IPS-15b (cell line): ENCODE results near the gene CPM.
A peak's percentile ranks its signal among the peaks of the same experiment; 100 is the strongest.

Source experiments
- H3K27me3 ChIP-seq: one replicate; pipeline ENCODE4 v1.6.1; 2013; ENCODE audit warnings: low read length; ENCODE audit not compliant: control insufficient read depth, insufficient read depth
- H3K36me3 ChIP-seq: one replicate; pipeline ENCODE4 v1.6.1; 2013; ENCODE audit warnings: low read length; ENCODE audit not compliant: control insufficient read depth, insufficient read depth
- H3K4me1 ChIP-seq: one replicate; pipeline ENCODE4 v1.6.1; 2013; ENCODE audit warnings: mild to moderate bottlenecking, low read length; ENCODE audit not compliant: control insufficient read depth, insufficient read depth
- H3K4me3 ChIP-seq: one replicate; pipeline ENCODE4 v1.5.1; 2013; ENCODE audit warnings: low read depth, low read length
- H3K9ac ChIP-seq: one replicate; pipeline ENCODE4 v1.6.1; 2013; ENCODE audit warnings: low read depth, mild to moderate bottlenecking, low read length
- H3K9me3 ChIP-seq: one replicate; pipeline ENCODE4 v1.6.1; 2013; ENCODE audit warnings: mild to moderate bottlenecking, low read length; ENCODE audit not compliant: control insufficient read depth, insufficient read depth

Gene CPM

GRCh38 chr12:68932961-68933893 is at the start of gene CPM:
Gene CPM, minus strand, starts transcription at chr12:68933171. Its CDS starts 334 bp downstream, at chr12:68932837.
- H3K9me3 ChIP-seq, result no peaks in the 10 kb centered on the region
- peaks cover 3% of the 10 kb centered on the region for H3K4me1 ChIP-seq
- no peaks in the 10 kb centered on the region for H3K36me3 ChIP-seq
- no peak within 1 kb of the TSS for H3K9ac ChIP-seq
- peak within 1 kb of the TSS; percentile 80 for H3K4me3 ChIP-seq
- H3K27me3 ChIP-seq, result peaks cover 43% of the 10 kb centered on the region

GRCh38 chr12:68981516-68981915 is 48.5 kb upstream of the CPM start:
- Histone ChIP-seq H3K4me1 (peaks cover 9% of the 10 kb centered on the region), H3K9me3 (peaks cover 5% of the 10 kb centered on the region), H3K4me3 (no peak overlapping the region), H3K36me3 (no peaks in the 10 kb centered on the region), H3K27me3 (no peaks in the 10 kb centered on the region), H3K9ac (no peak overlapping the region)

- Histone ChIP-seq H3K36me3 (no peaks in the 10 kb centered on the region), H3K4me1 (peaks cover 9% of the 10 kb centered on the region), H3K9me3 (peaks cover 5% of the 10 kb centered on the region), H3K9ac (no peak overlapping the region), H3K4me3 (no peak overlapping the region), H3K27me3 (no peaks in the 10 kb centered on the region)
Observed at GRCh38 chr12:68980476-68981212, 47.7 kb upstream of the CPM start.

GRCh38 chr12:68978678-68979077 is 45.7 kb upstream of the CPM start:
- H3K36me3 ChIP-seq, result no peaks in the 10 kb centered on the region
- no peak overlapping the region for H3K4me3 ChIP-seq
- H3K27me3 ChIP-seq, result no peaks in the 10 kb centered on the region
- H3K4me1 ChIP-seq, result peaks cover 9% of the 10 kb centered on the region
- H3K9me3 ChIP-seq, result peaks cover 3% of the 10 kb centered on the region
- no peak overlapping the region for H3K9ac ChIP-seq

GRCh38 chr12:68977909-68978610 is 45.1 kb upstream of the CPM start:
- Histone ChIP-seq H3K9ac (no peak overlapping the region), H3K9me3 (no peaks in the 10 kb centered on the region), H3K4me3 (no peak overlapping the region), H3K4me1 (peaks cover 9% of the 10 kb centered on the region), H3K27me3 (no peaks in the 10 kb centered on the region), H3K36me3 (no peaks in the 10 kb centered on the region)

GRCh38 chr12:68977335-68977734 is 44.4 kb upstream of the CPM start:
- no peaks in the 10 kb centered on the region for H3K27me3 ChIP-seq
- H3K36me3 ChIP-seq, result no peaks in the 10 kb centered on the region
- H3K4me1 ChIP-seq, result peaks cover 9% of the 10 kb centered on the region
- H3K9me3 ChIP-seq, result no peaks in the 10 kb centered on the region
- H3K4me3 ChIP-seq, result no peak overlapping the region
- H3K9ac ChIP-seq, result no peak overlapping the region

GRCh38 chr12:68976395-68976841 is 43.4 kb upstream of the CPM start:
- no peaks in the 10 kb centered on the region for H3K9me3 ChIP-seq
- H3K27me3 ChIP-seq, result no peaks in the 10 kb centered on the region
- peaks cover 9% of the 10 kb centered on the region for H3K4me1 ChIP-seq
- no peak overlapping the region for H3K9ac ChIP-seq
- H3K36me3 ChIP-seq, result no peaks in the 10 kb centered on the region
- no peak overlapping the region for H3K4me3 ChIP-seq

GRCh38 chr12:68975811-68976210 is 42.8 kb upstream of the CPM start:
- H3K36me3 ChIP-seq, result no peaks in the 10 kb centered on the region
- H3K4me3 ChIP-seq, result no peak overlapping the region
- H3K9me3 ChIP-seq, result no peaks in the 10 kb centered on the region
- H3K4me1 ChIP-seq, result peaks cover 9% of the 10 kb centered on the region
- no peaks in the 10 kb centered on the region for H3K27me3 ChIP-seq
- H3K9ac ChIP-seq, result no peak overlapping the region

GRCh38 chr12:68972595-68972994 is 39.6 kb upstream of the CPM start:
- Histone ChIP-seq H3K27me3 (no peaks in the 10 kb centered on the region), H3K9ac (no peak overlapping the region), H3K36me3 (no peaks in the 10 kb centered on the region), H3K4me3 (no peak overlapping the region), H3K9me3 (no peaks in the 10 kb centered on the region), H3K4me1 (no peaks in the 10 kb centered on the region)

- Histone ChIP-seq H3K9me3 (no peaks in the 10 kb centered on the region), H3K36me3 (no peaks in the 10 kb centered on the region), H3K9ac (no peak overlapping the region), H3K27me3 (no peaks in the 10 kb centered on the region), H3K4me3 (no peak overlapping the region), H3K4me1 (no peaks in the 10 kb centered on the region)
Observed at GRCh38 chr12:68971404-68971803, 38.4 kb upstream of the CPM start.

GRCh38 chr12:68970951-68971350 is 38.0 kb upstream of the CPM start:
- no peaks in the 10 kb centered on the region for H3K9me3 ChIP-seq
- no peaks in the 10 kb centered on the region for H3K36me3 ChIP-seq
- H3K9ac ChIP-seq, result no peak overlapping the region

More at GRCh38 chr12:68970951-68971350, 38.0 kb upstream of the CPM start:
- H3K4me1 ChIP-seq, result no peaks in the 10 kb centered on the region
- no peak overlapping the region for H3K4me3 ChIP-seq
- H3K27me3 ChIP-seq, result no peaks in the 10 kb centered on the region
